ENCODE measurements around the gene NEK10.

- TF ChIP-seq CTCF (conservative IDR thresholded peaks at IDR 0.05; ENCODE audit: low read length), result no peak
- TF ChIP-seq EZH2phosphoT487 (IDR thresholded peaks at IDR 0.05; ENCODE audit: borderline replicate concordance, low read depth, low read length), result no peak
These were observed 166.2 kb downstream of the NEK10 start for GRCh38 chr3:27202959-27203358.

All from OCI-LY7 (cell line).